Sigmoid colon (tissue), 3 donors: ENCODE results near the gene MACROD2.

Experiments used
- POLR2A ChIP-seq, 2 donors: fragments of 450-650 bp; IDR thresholded peaks; one replicate each; pipeline ENCODE4 v1.6.1; 2016; ENCODE audit warnings: antibody characterized with exemption in 2 of 2, mild to moderate bottlenecking in 2 of 2, moderate library complexity in 2 of 2
- TF ChIP-seq, protein P1 (sequence below), 4 experiments: fragments of 450-650 bp in 3 of 4; fragments of 200-600 bp in 1 of 4; IDR thresholded peaks; one replicate each; pipeline ENCODE4 v1.5.1; 2016 to 2019; ENCODE audit warnings: antibody characterized with exemption in 4 of 4, mild to moderate bottlenecking in 3 of 4, moderate library complexity in 2 of 4

DNA sequence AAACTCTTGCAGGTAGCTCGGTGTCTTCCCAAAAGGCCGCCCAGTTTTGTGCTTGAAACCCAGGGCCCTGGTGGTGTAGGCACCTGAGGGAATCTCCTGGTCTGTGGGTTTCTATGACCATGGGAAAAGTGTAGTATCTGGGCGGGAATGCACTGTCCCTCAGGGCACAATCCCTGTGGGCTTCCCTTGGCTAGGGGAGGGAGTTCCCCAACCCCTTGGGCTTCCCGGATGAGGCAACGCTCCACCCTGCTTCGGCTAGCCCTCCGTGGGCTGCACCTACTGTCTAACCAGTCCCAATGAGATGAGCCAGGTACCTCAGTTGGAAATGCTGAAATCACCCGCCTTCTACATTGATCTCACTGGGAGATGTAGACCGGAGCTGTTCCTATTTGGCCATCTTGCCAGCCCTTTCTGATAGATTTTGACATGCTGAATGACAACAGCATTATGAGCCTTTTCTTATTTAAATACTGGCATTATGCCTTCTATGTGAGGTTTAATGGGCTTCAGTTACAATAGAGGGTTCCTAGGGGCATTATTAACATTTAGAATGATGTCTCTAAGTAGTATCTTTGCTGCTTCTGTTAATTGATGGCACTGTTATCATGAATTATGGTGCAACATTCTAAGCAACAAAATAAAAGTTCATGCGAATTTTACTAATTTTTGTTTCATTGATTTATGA lies 475.8 kb downstream of the MACROD2 start:
- TF ChIP-seq, protein P1, sequence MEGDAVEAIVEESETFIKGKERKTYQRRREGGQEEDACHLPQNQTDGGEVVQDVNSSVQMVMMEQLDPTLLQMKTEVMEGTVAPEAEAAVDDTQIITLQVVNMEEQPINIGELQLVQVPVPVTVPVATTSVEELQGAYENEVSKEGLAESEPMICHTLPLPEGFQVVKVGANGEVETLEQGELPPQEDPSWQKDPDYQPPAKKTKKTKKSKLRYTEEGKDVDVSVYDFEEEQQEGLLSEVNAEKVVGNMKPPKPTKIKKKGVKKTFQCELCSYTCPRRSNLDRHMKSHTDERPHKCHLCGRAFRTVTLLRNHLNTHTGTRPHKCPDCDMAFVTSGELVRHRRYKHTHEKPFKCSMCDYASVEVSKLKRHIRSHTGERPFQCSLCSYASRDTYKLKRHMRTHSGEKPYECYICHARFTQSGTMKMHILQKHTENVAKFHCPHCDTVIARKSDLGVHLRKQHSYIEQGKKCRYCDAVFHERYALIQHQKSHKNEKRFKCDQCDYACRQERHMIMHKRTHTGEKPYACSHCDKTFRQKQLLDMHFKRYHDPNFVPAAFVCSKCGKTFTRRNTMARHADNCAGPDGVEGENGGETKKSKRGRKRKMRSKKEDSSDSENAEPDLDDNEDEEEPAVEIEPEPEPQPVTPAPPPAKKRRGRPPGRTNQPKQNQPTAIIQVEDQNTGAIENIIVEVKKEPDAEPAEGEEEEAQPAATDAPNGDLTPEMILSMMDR (IDR thresholded peaks at IDR 0.05): no peak
- TF ChIP-seq POLR2A (IDR thresholded peaks at IDR 0.05): no peak
